HEK293 (cell line): ENCODE results near the gene LGALS8.

ENCODE experiments used
- BCL11A ChIP-seq: fragments of 450-650 bp; formaldehyde crosslinking; IDR thresholded peaks from 2 replicates; pipeline ENCODE4 v1.5.1; 2016; ENCODE audit warnings: low read depth, missing biosample characterization, missing genetic modification characterization
- GLIS1 ChIP-seq: fragments of 450-650 bp; formaldehyde crosslinking; IDR thresholded peaks from 2 replicates; pipeline ENCODE4 v1.5.1; 2016; ENCODE audit warnings: missing biosample characterization, missing genetic modification characterization
- HOXA7 ChIP-seq: sonication (generic); formaldehyde crosslinking; IDR thresholded peaks from 2 replicates; pipeline ENCODE4 v1.8.1; 2022; ENCODE audit warnings: missing genetic modification reagents, borderline replicate concordance
- HOXD13 ChIP-seq: sonication (generic); formaldehyde crosslinking; IDR thresholded peaks from 2 replicates; pipeline ENCODE4 v1.8.0; 2022; ENCODE audit warnings: missing genetic modification reagents, borderline replicate concordance
- REPIN1 ChIP-seq: fragments of 450-650 bp; formaldehyde crosslinking; IDR thresholded peaks from 2 replicates; pipeline ENCODE4 v1.5.1; 2017; ENCODE audit warnings: missing biosample characterization, missing genetic modification characterization, low read depth
- SETDB1 ChIP-seq: IDR thresholded peaks from one replicate; pipeline ENCODE4 v1.6.1; 2017; ENCODE audit warnings: mild to moderate bottlenecking, low read length, moderate library complexity, mixed read lengths; ENCODE audit not compliant: insufficient read length
- TSHZ1 ChIP-seq: fragments of 450-650 bp; formaldehyde crosslinking; IDR thresholded peaks from 2 replicates; pipeline ENCODE4 v1.5.1; 2016; ENCODE audit warnings: missing biosample characterization, missing genetic modification characterization, borderline replicate concordance
- ZBTB26 ChIP-seq: fragments of 450-650 bp; formaldehyde crosslinking; optimal IDR thresholded peaks from 2 replicates; pipeline ENCODE3; 2016; ENCODE audit warnings: missing biosample characterization, mild to moderate bottlenecking, missing genetic modification characterization
- ZFP37 ChIP-seq: fragments of 450-650 bp; formaldehyde crosslinking; IDR thresholded peaks from 2 replicates; pipeline ENCODE4 v1.5.1; 2016; ENCODE audit warnings: missing biosample characterization, missing genetic modification characterization
- ZFP41 ChIP-seq: fragments of 450-650 bp; formaldehyde crosslinking; IDR thresholded peaks from 2 replicates; pipeline ENCODE4 v1.5.1; 2016; ENCODE audit warnings: missing biosample characterization, missing genetic modification characterization, borderline replicate concordance
- ZNF114 ChIP-seq: fragments of 450-650 bp; formaldehyde crosslinking; IDR thresholded peaks from 2 replicates; pipeline ENCODE4 v1.5.0; 2017; ENCODE audit warnings: missing biosample characterization, missing genetic modification characterization
- ZNF132 ChIP-seq: fragments of 450-650 bp; formaldehyde crosslinking; IDR thresholded peaks from 2 replicates; pipeline ENCODE4 v1.5.1; 2017; ENCODE audit warnings: missing biosample characterization, missing genetic modification characterization, borderline replicate concordance
- ZNF133 ChIP-seq: fragments of 450-650 bp; formaldehyde crosslinking; IDR thresholded peaks from 2 replicates; pipeline ENCODE4 v1.5.1; 2016; ENCODE audit warnings: missing biosample characterization, missing genetic modification characterization
- ZNF140 ChIP-seq: fragments of 450-650 bp; formaldehyde crosslinking; IDR thresholded peaks from 2 replicates; pipeline ENCODE4 v1.5.1; 2016; ENCODE audit warnings: missing biosample characterization, missing genetic modification characterization
- ZNF202 ChIP-seq: fragments of 450-650 bp; formaldehyde crosslinking; IDR thresholded peaks from 2 replicates; pipeline ENCODE4 v1.5.1; 2016; ENCODE audit warnings: missing biosample characterization, missing genetic modification characterization, borderline replicate concordance
- ZNF248 ChIP-seq: fragments of 450-650 bp; formaldehyde crosslinking; IDR thresholded peaks from 2 replicates; pipeline ENCODE4 v1.5.1; 2017; ENCODE audit warnings: missing biosample characterization, missing genetic modification characterization
- ZNF266 ChIP-seq: fragments of 450-650 bp; formaldehyde crosslinking; IDR thresholded peaks from 2 replicates; pipeline ENCODE4 v1.5.1; 2016; ENCODE audit warnings: missing biosample characterization, missing genetic modification characterization, low read depth
- ZNF416 ChIP-seq: fragments of 450-650 bp; formaldehyde crosslinking; IDR thresholded peaks from 2 replicates; pipeline ENCODE4 v1.5.1; 2016; ENCODE audit warnings: missing biosample characterization, missing genetic modification characterization
- ZNF501 ChIP-seq: fragments of 450-650 bp; formaldehyde crosslinking; IDR thresholded peaks from 2 replicates; pipeline ENCODE4 v1.5.1; 2016; ENCODE audit warnings: missing biosample characterization, missing genetic modification characterization
- ZNF510 ChIP-seq: fragments of 450-650 bp; formaldehyde crosslinking; IDR thresholded peaks from 2 replicates; pipeline ENCODE4 v1.5.1; 2018; ENCODE audit warnings: mild to moderate bottlenecking, missing genetic modification characterization, missing biosample characterization; ENCODE audit not compliant: insufficient replicate concordance
- ZNF514 ChIP-seq: fragments of 450-650 bp; formaldehyde crosslinking; IDR thresholded peaks from 2 replicates; pipeline ENCODE4 v1.5.1; 2016; ENCODE audit warnings: missing biosample characterization, missing genetic modification characterization
- ZNF645 ChIP-seq: fragments of 450-650 bp; formaldehyde crosslinking; IDR thresholded peaks from 2 replicates; pipeline ENCODE4; 2016; ENCODE audit warnings: missing biosample characterization, missing genetic modification characterization
- ZNF677 ChIP-seq: fragments of 450-650 bp; IDR thresholded peaks from 2 replicates; pipeline ENCODE4 v1.5.0; 2018; ENCODE audit warnings: missing biosample characterization, mild to moderate bottlenecking, missing genetic modification characterization, moderate library complexity
- ZNF692 ChIP-seq: fragments of 450-650 bp; formaldehyde crosslinking; IDR thresholded peaks from 2 replicates; pipeline ENCODE4 v1.5.1; 2016; ENCODE audit warnings: missing biosample characterization, missing genetic modification characterization
- ZNF707 ChIP-seq: fragments of 450-650 bp; formaldehyde crosslinking; IDR thresholded peaks from 2 replicates; pipeline ENCODE4 v1.5.1; 2016; ENCODE audit warnings: missing biosample characterization, missing genetic modification characterization
- ZNF776 ChIP-seq: fragments of 450-650 bp; formaldehyde crosslinking; IDR thresholded peaks from 2 replicates; pipeline ENCODE4 v1.5.0; 2017; ENCODE audit warnings: missing biosample characterization, missing genetic modification characterization, borderline replicate concordance
- ZSCAN16 ChIP-seq: fragments of 450-650 bp; formaldehyde crosslinking; IDR thresholded peaks from 2 replicates; pipeline ENCODE4 v1.5.1; 2016; ENCODE audit warnings: missing biosample characterization, missing genetic modification characterization
- ZXDB ChIP-seq: fragments of 450-650 bp; formaldehyde crosslinking; IDR thresholded peaks from 2 replicates; pipeline ENCODE4 v1.5.1; 2016; ENCODE audit warnings: missing biosample characterization, missing genetic modification characterization
- TF ChIP-seq, protein P1 (sequence below): fragments of 450-650 bp; formaldehyde crosslinking; IDR thresholded peaks from 2 replicates; pipeline ENCODE4 v1.5.1; 2017; ENCODE audit warnings: missing biosample characterization, missing genetic modification characterization

Gene LGALS8

GRCh38 chr1:236502972-236503639 lies 20.7 kb upstream of the LGALS8 start (continued):
- TF ChIP-seq ZNF692 (tag by site-specific recombination) (no peak), ZNF202 (tag by site-specific recombination) (no peak), ZNF501 (tag by site-specific recombination) (no peak), ZNF140 (tag by site-specific recombination) (no peak), TSHZ1 (tag by site-specific recombination) (no peak), ZFP37 (tag by site-specific recombination) (no peak), ZNF266 (no peak), ZNF416 (tag by site-specific recombination) (no peak), HOXA7 (no peak), ZSCAN16 (no peak), ZNF510 (tag by site-specific recombination) (no peak), ZNF776 (no peak), HOXD13 (no peak), SETDB1 (no peak), ZNF133 (tag by site-specific recombination) (no peak), ZXDB (tag by site-specific recombination) (peak; percentile 55), ZNF248 (tag by site-specific recombination) (no peak), ZNF114 (tag by site-specific recombination) (no peak), ZNF132 (tag by site-specific recombination) (no peak), ZNF514 (tag by site-specific recombination) (no peak), ZBTB26 (tag by site-specific recombination) (no peak), ZNF645 (tag by site-specific recombination) (no peak), REPIN1 (tag by site-specific recombination) (no peak), ZNF707 (tag by site-specific recombination) (no peak), ZFP41 (tag by site-specific recombination) (no peak), GLIS1 (tag by site-specific recombination) (peak; percentile 70), ZNF677 (no peak), BCL11A (no peak)
- TF ChIP-seq, protein P1, sequence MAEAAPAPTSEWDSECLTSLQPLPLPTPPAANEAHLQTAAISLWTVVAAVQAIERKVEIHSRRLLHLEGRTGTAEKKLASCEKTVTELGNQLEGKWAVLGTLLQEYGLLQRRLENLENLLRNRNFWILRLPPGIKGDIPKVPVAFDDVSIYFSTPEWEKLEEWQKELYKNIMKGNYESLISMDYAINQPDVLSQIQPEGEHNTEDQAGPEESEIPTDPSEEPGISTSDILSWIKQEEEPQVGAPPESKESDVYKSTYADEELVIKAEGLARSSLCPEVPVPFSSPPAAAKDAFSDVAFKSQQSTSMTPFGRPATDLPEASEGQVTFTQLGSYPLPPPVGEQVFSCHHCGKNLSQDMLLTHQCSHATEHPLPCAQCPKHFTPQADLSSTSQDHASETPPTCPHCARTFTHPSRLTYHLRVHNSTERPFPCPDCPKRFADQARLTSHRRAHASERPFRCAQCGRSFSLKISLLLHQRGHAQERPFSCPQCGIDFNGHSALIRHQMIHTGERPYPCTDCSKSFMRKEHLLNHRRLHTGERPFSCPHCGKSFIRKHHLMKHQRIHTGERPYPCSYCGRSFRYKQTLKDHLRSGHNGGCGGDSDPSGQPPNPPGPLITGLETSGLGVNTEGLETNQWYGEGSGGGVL, result peak; percentile 65; the same call in 1 of the 2 replicates
